Osteoblast (primary cell): ENCODE data around the gene GRAMD4. TPM values are rescaled to one million over a fixed set of nuclear protein-coding genes. Genes with fewer than 3 reads are reported as not detected.

Experiments used
- DNase-seq: peaks from one replicate; pipeline ENCODE4 v3.0.0; 2011; ENCODE audit warnings: low spot score, mixed read lengths; ENCODE audit not compliant: insufficient read length; ENCODE audit errors: missing footprints
- H2AFZ ChIP-seq: 2 replicates; pipeline ENCODE4 v1.6.0; 2011; ENCODE audit warnings: mild to moderate bottlenecking, low read length
- H3K27ac ChIP-seq: 2 replicates; pipeline ENCODE4 v1.5.1; 2011; ENCODE audit warnings: mild to moderate bottlenecking, low read depth, low read length, moderate library complexity
- H3K27me3 ChIP-seq: 2 replicates; pipeline ENCODE4 v1.6.0; 2012; ENCODE audit warnings: mild to moderate bottlenecking, control low read depth, inconsistent platforms, low read length, moderate library complexity; ENCODE audit not compliant: insufficient read depth
- H3K36me3 ChIP-seq: 2 replicates; pipeline ENCODE4 v1.5.1; 2011; ENCODE audit warnings: mild to moderate bottlenecking, low read length, control low read depth, moderate library complexity; ENCODE audit not compliant: insufficient read depth
- H3K4me1 ChIP-seq: 2 replicates; pipeline ENCODE4 v1.5.1; 2011; ENCODE audit warnings: mild to moderate bottlenecking, low read length, control low read depth, moderate library complexity; ENCODE audit not compliant: insufficient read depth
- H3K4me2 ChIP-seq: 2 replicates; pipeline ENCODE4 v1.6.0; 2011; ENCODE audit warnings: mild to moderate bottlenecking, low read length; ENCODE audit not compliant: insufficient read depth
- H3K4me3 ChIP-seq: fragments of 200-600 bp; sonication (generic); 3 replicates; pipeline ENCODE4 v1.5.1; 2012; ENCODE audit warnings: mild to moderate bottlenecking, low read length, inconsistent platforms; ENCODE audit not compliant: insufficient read depth
- H3K79me2 ChIP-seq: 2 replicates; pipeline ENCODE4 v1.6.0; 2012; ENCODE audit warnings: mild to moderate bottlenecking, low read length, control low read depth, inconsistent platforms; ENCODE audit not compliant: insufficient read depth
- H3K9me3 ChIP-seq: 2 replicates; pipeline ENCODE4 v1.5.1; 2011; ENCODE audit warnings: low read depth, low read length, control low read depth
- H4K20me1 ChIP-seq: 2 replicates; pipeline ENCODE4 v1.6.0; 2012; ENCODE audit warnings: mild to moderate bottlenecking, low read length, control low read depth; ENCODE audit not compliant: insufficient read depth
- total RNA-seq: library from RNA; depleted of rRNA; stranded (reverse); fragments of >200 nt; gene quantifications from 2 replicates; pipeline ENCODE4 v1.2.3, GENCODE V29; 2012
- TF ChIP-seq, protein P1 (sequence below): IDR thresholded peaks from 2 replicates; pipeline ENCODE4 v1.5.1; 2011; ENCODE audit warnings: mild to moderate bottlenecking, low read depth, low read length, moderate library complexity; ENCODE audit errors: extremely low read depth

The GRAMD4 gene
- total RNA-seq, 1 donor, result 17.0 TPM

DNA sequence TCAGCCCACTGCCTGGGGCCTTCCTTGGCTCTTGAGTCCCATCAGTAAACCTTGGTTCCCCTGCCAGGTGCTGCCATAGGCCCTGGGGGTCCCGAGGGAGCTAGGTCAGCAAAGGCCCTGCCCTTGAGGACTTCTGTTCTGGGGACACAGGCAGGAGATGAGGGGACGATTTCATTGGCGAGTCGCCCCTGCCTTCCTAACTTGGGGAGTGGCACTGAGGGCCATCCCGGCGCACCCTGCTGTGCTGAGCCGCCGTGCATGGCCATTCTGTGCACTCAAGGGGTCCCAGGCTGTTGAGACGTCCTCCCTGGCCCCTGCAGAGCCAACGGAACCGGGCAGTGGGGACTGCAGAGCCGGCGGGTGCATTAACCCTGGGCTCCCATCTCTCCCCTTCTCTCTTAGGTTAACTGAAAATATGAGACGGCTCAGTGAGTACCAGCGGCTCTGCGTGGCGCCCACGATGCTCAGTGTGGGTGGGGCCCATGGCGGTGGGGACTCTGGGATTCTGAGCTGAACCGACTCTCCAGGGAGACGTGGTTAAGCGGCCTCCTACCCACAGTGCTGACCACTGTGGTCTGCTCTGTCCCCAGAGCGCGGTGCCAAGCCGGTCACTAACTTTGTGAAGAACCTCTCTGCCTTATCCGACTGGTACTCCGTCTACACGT, 43.4 kb downstream of the GRAMD4 start:
- peaks cover 15% of the 10 kb centered on the region for H4K20me1 ChIP-seq
- no peaks in the 10 kb centered on the region for H3K9me3 ChIP-seq
- TF ChIP-seq, protein P1, sequence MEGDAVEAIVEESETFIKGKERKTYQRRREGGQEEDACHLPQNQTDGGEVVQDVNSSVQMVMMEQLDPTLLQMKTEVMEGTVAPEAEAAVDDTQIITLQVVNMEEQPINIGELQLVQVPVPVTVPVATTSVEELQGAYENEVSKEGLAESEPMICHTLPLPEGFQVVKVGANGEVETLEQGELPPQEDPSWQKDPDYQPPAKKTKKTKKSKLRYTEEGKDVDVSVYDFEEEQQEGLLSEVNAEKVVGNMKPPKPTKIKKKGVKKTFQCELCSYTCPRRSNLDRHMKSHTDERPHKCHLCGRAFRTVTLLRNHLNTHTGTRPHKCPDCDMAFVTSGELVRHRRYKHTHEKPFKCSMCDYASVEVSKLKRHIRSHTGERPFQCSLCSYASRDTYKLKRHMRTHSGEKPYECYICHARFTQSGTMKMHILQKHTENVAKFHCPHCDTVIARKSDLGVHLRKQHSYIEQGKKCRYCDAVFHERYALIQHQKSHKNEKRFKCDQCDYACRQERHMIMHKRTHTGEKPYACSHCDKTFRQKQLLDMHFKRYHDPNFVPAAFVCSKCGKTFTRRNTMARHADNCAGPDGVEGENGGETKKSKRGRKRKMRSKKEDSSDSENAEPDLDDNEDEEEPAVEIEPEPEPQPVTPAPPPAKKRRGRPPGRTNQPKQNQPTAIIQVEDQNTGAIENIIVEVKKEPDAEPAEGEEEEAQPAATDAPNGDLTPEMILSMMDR, result no peak
- no peaks in the 10 kb centered on the region for H3K4me1 ChIP-seq
- H3K27ac ChIP-seq, result no peak overlapping the region
- H3K27me3 ChIP-seq, result no peaks in the 10 kb centered on the region
- H3K4me3 ChIP-seq, result no peak overlapping the region
- H2AFZ ChIP-seq, result no peak overlapping the region
- no peak overlapping the region for H3K4me2 ChIP-seq
- H3K79me2 ChIP-seq, result no peaks in the 10 kb centered on the region
- DNase-seq, result peak; percentile 75
- H3K36me3 ChIP-seq, result no peaks in the 10 kb centered on the region

GRCh38 chr22:46664301-46664855, 44.2 kb downstream of the GRAMD4 start:
- H3K27me3 ChIP-seq, result no peaks in the 10 kb centered on the region

GRCh38 chr22:46665151-46665695, 45.0 kb downstream of the GRAMD4 start:
- TF ChIP-seq, protein P1, result no peak
- Histone ChIP-seq H3K4me1 (no peaks in the 10 kb centered on the region), H3K36me3 (no peaks in the 10 kb centered on the region), H4K20me1 (peaks cover 15% of the 10 kb centered on the region), H2AFZ (no peak overlapping the region), H3K9me3 (no peaks in the 10 kb centered on the region), H3K79me2 (no peaks in the 10 kb centered on the region), H3K4me2 (no peak overlapping the region), H3K27me3 (no peaks in the 10 kb centered on the region), H3K4me3 (no peak overlapping the region), H3K27ac (no peak overlapping the region)
- DNase-seq, result no peak

More at GRCh38 chr22:46664301-46664855, 44.2 kb downstream of the GRAMD4 start:
- Histone ChIP-seq H3K36me3 (no peaks in the 10 kb centered on the region), H3K4me2 (no peak overlapping the region), H3K79me2 (no peaks in the 10 kb centered on the region), H3K9me3 (no peaks in the 10 kb centered on the region), H3K4me1 (no peaks in the 10 kb centered on the region), H2AFZ (no peak overlapping the region), H4K20me1 (peaks cover 15% of the 10 kb centered on the region), H3K27ac (no peak overlapping the region), H3K4me3 (no peak overlapping the region)
- TF ChIP-seq, protein P1, result no peak
- no peak for DNase-seq

GRCh38 chr22:46665751-46666280, 45.6 kb downstream of the GRAMD4 start:
- no peak overlapping the region for H3K4me2 ChIP-seq
- TF ChIP-seq, protein P1, result no peak
- H2AFZ ChIP-seq, result no peak overlapping the region
- no peaks in the 10 kb centered on the region for H3K27me3 ChIP-seq
- H3K4me3 ChIP-seq, result no peak overlapping the region
- H3K27ac ChIP-seq, result no peak overlapping the region
- H3K36me3 ChIP-seq, result no peaks in the 10 kb centered on the region
- H3K79me2 ChIP-seq, result no peaks in the 10 kb centered on the region
- no peaks in the 10 kb centered on the region for H3K4me1 ChIP-seq
- no peaks in the 10 kb centered on the region for H3K9me3 ChIP-seq
- DNase-seq, result no peak
- peaks cover 13% of the 10 kb centered on the region for H4K20me1 ChIP-seq
